Sigmoid colon (tissue), 7 donors: ENCODE measurements around the gene IFNGR2. TPM values are rescaled to one million over a fixed set of nuclear protein-coding genes. Genes with fewer than 3 reads are reported as not detected.
"Not testable (repeated sequence)": the region's sequence is repeated elsewhere in the genome, so short reads cannot be mapped to it uniquely, and the experiment has no call there.

Experiments
- DNase-seq: peaks from one replicate; pipeline ENCODE4 v3.0.0-alpha.2; 2019
- H3K27ac ChIP-seq, 4 donors: fragments of 200-600 bp; sonication (generic); one replicate each; pipeline ENCODE4 v1.5.1; 2016 to 2019; ENCODE audit warnings: mild to moderate bottlenecking in 1 of 4
- H3K27me3 ChIP-seq, 3 donors: fragments of 200-600 bp; sonication (generic); one replicate each; pipeline ENCODE4 v1.5.1; 2019; ENCODE audit warnings: mild to moderate bottlenecking in 1 of 3
- H3K36me3 ChIP-seq, 4 donors: fragments of 200-600 bp; sonication (generic); one replicate each; pipeline ENCODE4 v1.5.1; 2016 to 2019
- H3K4me1 ChIP-seq, 4 donors: fragments of 200-600 bp; sonication (generic); one replicate each; pipeline ENCODE4 v1.5.1; 2017 to 2019
- H3K4me3 ChIP-seq, 4 donors: fragments of 200-600 bp; sonication (generic); one replicate each; pipeline ENCODE4 v1.5.1; 2017 to 2019; ENCODE audit warnings: mild to moderate bottlenecking in 2 of 4, moderate library complexity in 1 of 4
- H3K9me3 ChIP-seq, 4 donors: fragments of 200-600 bp in 3 of 4; sonication (generic) in 3 of 4; one replicate each; pipeline versions ENCODE4 v1.5.1 to v1.6.1; 2013 to 2019
- CTCF ChIP-seq, 4 experiments: fragments of 450-650 bp in 3 of 4; fragments of 200-600 bp in 1 of 4; IDR thresholded peaks; one replicate each; pipeline ENCODE4 v1.5.1; 2016 to 2019; ENCODE audit warnings: antibody characterized with exemption in 4 of 4, mild to moderate bottlenecking in 3 of 4, moderate library complexity in 2 of 4
- EP300 ChIP-seq, 4 donors: sonication (generic); formaldehyde crosslinking; IDR thresholded peaks; one replicate each; pipeline ENCODE4 v1.6.1; 2017; ENCODE audit warnings: antibody characterized with exemption in 4 of 4
- POLR2A ChIP-seq, 2 donors: fragments of 450-650 bp; IDR thresholded peaks; one replicate each; pipeline ENCODE4 v1.6.1; 2016; ENCODE audit warnings: antibody characterized with exemption in 2 of 2, mild to moderate bottlenecking in 2 of 2, moderate library complexity in 2 of 2
- POLR2AphosphoS5 ChIP-seq, 4 donors: sonication (generic); formaldehyde crosslinking; IDR thresholded peaks; one replicate each; pipeline ENCODE4 v1.6.1; 2017; ENCODE audit warnings: antibody characterized with exemption in 4 of 4
- whole genome bisulfite sequencing, 2 donors: extraction: QIAGEN DNeasy Blood & Tissue Kit; methylation state at CpG; one replicate each; pipeline ENCODE4 v1.1.7; 2013; 5-methylcytosine and 5-hydroxymethylcytosine counted together
- intact Hi-C: fragments of 100-400 bp; cut with DNase I; formaldehyde crosslinking; loops from one replicate; pipeline ENCODE4 v1.15.1; 2023
- polyA plus RNA-seq, 3 donors: library from polyadenylated mRNA; stranded (reverse); fragments of 200-250 nt; gene quantifications; one replicate each; pipeline ENCODE4 v1.2.3, GENCODE V29; 2013
- total RNA-seq, 4 donors: library from RNA; depleted of rRNA; stranded (reverse); fragments of >200 nt; gene quantifications; one replicate each; pipeline ENCODE4 v1.1.0, GENCODE V29; 2016
- donor health status: healthy with polysubstance abuse.
- donor health status: Bipolar disorder and iron deficiency.
- donor health status: healthy.

Gene IFNGR2
- total and polyA plus RNA-seq, 7 donors: 34.9 to 178 (median 65.8) TPM

DNA sequence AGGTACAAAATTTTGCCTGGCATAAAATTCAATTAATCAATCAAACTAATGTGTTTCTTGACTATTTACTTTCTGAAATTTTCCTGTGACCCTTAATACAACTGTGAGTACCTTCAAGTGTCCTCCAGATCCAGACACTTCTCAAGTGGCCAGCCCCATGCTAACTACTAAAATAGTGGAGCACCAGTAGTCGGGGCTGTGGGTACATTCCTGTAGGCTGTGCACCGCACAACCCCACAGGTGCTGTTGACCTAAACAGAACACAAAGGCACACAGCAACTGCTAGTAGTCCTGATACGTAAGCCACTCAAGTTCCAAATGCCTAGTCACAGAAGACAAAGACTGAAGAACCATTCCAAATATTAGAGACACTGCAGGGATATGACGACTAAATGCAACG is 40.0 kb downstream of the IFNGR2 start:
- Histone ChIP-seq H3K36me3 (peaks cover 0 to 26% (median 12%) of the 10 kb centered on the region in 4 donors), H3K27me3 (no peaks in the 10 kb centered on the region), H3K9me3 (no peaks in the 10 kb centered on the region), H3K4me3 (no peak overlapping the region), H3K27ac (peak overlapping the region in 1 of 4 donors; percentile 18), H3K4me1 (peaks cover 0 to 15% (median 7%) of the 10 kb centered on the region in 4 donors)
- no peak for TF ChIP-seq POLR2AphosphoS5 (IDR thresholded peaks at IDR 0.05)
- TF ChIP-seq EP300 (IDR thresholded peaks at IDR 0.05): no peak
- no peak for TF ChIP-seq CTCF (IDR thresholded peaks at IDR 0.05)
- no peak for TF ChIP-seq POLR2A (IDR thresholded peaks at IDR 0.05)
- intact Hi-C loops: loop anchor here (10.0 kb wide), 1 partner anchor 118 kb away; the partner anchor contains the start of gene IFNAR1
- DNase-seq: no peak
- WGBS, 2 donors: 79 to 85% methylated on average over 5 of the region's 5 CpGs

DNA sequence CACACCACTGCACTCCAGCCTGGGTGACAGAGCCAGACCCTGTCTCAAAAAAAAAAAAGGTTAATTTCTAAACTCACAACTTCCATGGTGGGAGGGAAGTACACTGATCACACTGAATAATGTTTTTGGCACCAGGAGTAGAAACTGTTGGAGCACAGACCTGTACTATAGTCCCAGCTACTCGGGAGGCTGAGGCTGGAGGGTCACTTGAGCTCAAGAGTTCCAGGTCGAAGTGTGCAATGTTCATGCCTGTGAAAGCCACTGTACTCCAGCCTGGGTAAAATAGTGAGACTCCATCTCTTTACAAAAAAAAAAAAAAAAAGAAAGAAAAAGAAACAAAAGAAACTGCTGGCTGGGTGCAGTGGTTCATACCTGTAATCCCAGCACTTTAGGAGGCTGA is 41.3 kb downstream of the IFNGR2 start:
- Histone ChIP-seq H3K4me1 (peaks cover 0 to 15% (median 7%) of the 10 kb centered on the region in 4 donors), H3K4me3 (no peak overlapping the region), H3K9me3 (no peaks in the 10 kb centered on the region), H3K36me3 (peaks cover 0 to 27% (median 7%) of the 10 kb centered on the region in 4 donors), H3K27me3 (no peaks in the 10 kb centered on the region), H3K27ac (peak overlapping the region in 2 of 4 donors; percentile 2 to 29)
- WGBS, 2 donors: 48 to 69% methylated on average over 2 of the region's 2 CpGs
- no peak for DNase-seq
- TF ChIP-seq EP300 (IDR thresholded peaks at IDR 0.05) (no peak), POLR2AphosphoS5 (IDR thresholded peaks at IDR 0.05) (no peak), CTCF (IDR thresholded peaks at IDR 0.05) (no peak), POLR2A (IDR thresholded peaks at IDR 0.05) (no peak)
- intact Hi-C loops: loop anchor here (2.0 to 10.0 kb wide), 2 partner anchors 84 to 120 kb away; partner anchors contain the start of gene IFNAR1

DNA sequence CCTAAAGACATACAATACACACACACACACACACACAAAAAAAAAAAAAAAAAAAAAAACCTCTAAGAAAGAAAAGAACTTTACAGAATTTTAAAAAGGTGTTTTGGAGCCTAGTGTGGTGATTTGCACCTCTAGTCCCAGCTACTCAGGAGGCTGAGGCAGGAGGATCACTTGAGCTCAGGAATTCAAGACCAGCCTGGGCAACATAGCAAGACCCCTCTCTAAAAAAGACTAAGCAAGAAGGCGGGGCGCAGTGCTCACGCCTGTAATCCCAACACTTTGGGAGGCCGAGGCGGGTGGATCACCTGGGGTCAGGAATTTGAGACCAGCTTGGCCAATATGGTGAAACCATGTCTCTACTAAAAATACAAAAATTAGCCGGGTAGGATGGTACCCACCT is 43.4 kb downstream of the IFNGR2 start:
- peaks cover 0 to 15% (median 7%) of the 10 kb centered on the region in 4 donors for H3K4me1 ChIP-seq
- H3K36me3 ChIP-seq: peaks cover 0 to 28% (median 10%) of the 10 kb centered on the region in 4 donors
- H3K27me3 ChIP-seq, H3K9me3 ChIP-seq, H3K27ac ChIP-seq, H3K4me3 ChIP-seq, DNase-seq: not testable (repeated sequence)
- intact Hi-C loops: loop anchor here (2.0 to 10.0 kb wide), 2 partner anchors 122 to 248 kb away; partner anchors contain the start of gene IFNAR1
- WGBS, 2 donors: 95 to 96% methylated on average over 6 of the region's 6 CpGs

GRCh38 chr21:33449616-33450015 is 46.4 kb downstream of the IFNGR2 start:
- Histone ChIP-seq H3K27ac (no peak overlapping the region), H3K4me3 (no peak overlapping the region), H3K4me1 (peaks cover 0 to 7% (median 0%) of the 10 kb centered on the region in 4 donors), H3K36me3 (peaks cover 0 to 53% (median 15%) of the 10 kb centered on the region in 4 donors), H3K27me3 (no peaks in the 10 kb centered on the region), H3K9me3 (no peaks in the 10 kb centered on the region)
- DNase-seq: no peak
- intact Hi-C loops: loop anchor here (10.0 kb wide), 1 partner anchor 125 kb away; the partner anchor contains the start of gene IFNAR1
- 66 to 79% methylated on average over 4 of the region's 4 CpGs for WGBS, 2 donors
- TF ChIP-seq POLR2AphosphoS5 (IDR thresholded peaks at IDR 0.05) (no peak), POLR2A (IDR thresholded peaks at IDR 0.05) (no peak), CTCF (IDR thresholded peaks at IDR 0.05) (no peak), EP300 (IDR thresholded peaks at IDR 0.05) (no peak)

- WGBS, 2 donors: 21 to 73% methylated on average over 1 of the region's 1 CpG
- H3K27me3 ChIP-seq: no peaks in the 10 kb centered on the region
- peaks cover 0 to 72% (median 18%) of the 10 kb centered on the region in 4 donors for H3K36me3 ChIP-seq
- no peak for DNase-seq
- H3K27ac ChIP-seq: no peak overlapping the region
- H3K4me3 ChIP-seq: no peak overlapping the region
- H3K4me1 ChIP-seq: no peaks in the 10 kb centered on the region
- intact Hi-C loops: no loop called here
- no peaks in the 10 kb centered on the region for H3K9me3 ChIP-seq
- TF ChIP-seq EP300 (IDR thresholded peaks at IDR 0.05) (no peak), CTCF (IDR thresholded peaks at IDR 0.05) (no peak), POLR2AphosphoS5 (IDR thresholded peaks at IDR 0.05) (no peak), POLR2A (IDR thresholded peaks at IDR 0.05) (no peak)
Observed at GRCh38 chr21:33451634-33452071, 48.4 kb downstream of the IFNGR2 start.
